ENCODE measurements around the gene CHCHD5.

- no peak for TF ChIP-seq SMC3 (IDR thresholded peaks at IDR 0.05; ENCODE audit: low read depth, low read length)
- TF ChIP-seq CTCF (conservative IDR thresholded peaks at IDR 0.05; ENCODE audit: low read depth, low read length), result no peak
- no peak for TF ChIP-seq POLR2A (IDR thresholded peaks at IDR 0.05; ENCODE audit: low read depth, low read length)
Observed at GRCh38 chr2:112607680-112608438, 23.4 kb downstream of the CHCHD5 start.

Measured in IMR-90 (cell line).